WTC11 (cell line): ENCODE results near the gene STN1. TPM values are rescaled to one million over a fixed set of nuclear protein-coding genes. Genes with fewer than 3 reads are reported as not detected.
A peak's percentile ranks its signal among the peaks of the same experiment; 100 is the strongest.

Source experiments
- ATAC-seq: fragments of 200-7000 bp; cut with Tn5 transposase; 2 replicates; pipeline ENCODE4 v1.10.0; 2021; ENCODE audit warnings: mild to moderate bottlenecking, moderate library complexity
- CTCF ChIA-PET: fragments of 300-600 bp; sonication (Branson Sonifier 250); formaldehyde crosslinking; loops from one replicate; lab custom pipeline; 2021; ENCODE audit warnings: antibody characterized with exemption; lab: Charles Lee
- POLR2A ChIA-PET: fragments of 350-600 bp; sonication (Branson Sonifier 250); formaldehyde crosslinking; loops from one replicate; lab custom pipeline; 2021; ENCODE audit warnings: antibody characterized with exemption; lab: Charles Lee
- DNase-seq: peaks from one replicate; pipeline ENCODE4 v3.0.0; 2021; ENCODE audit warnings: low spot score
- H3K27ac Mint-ChIP-seq: 2 replicates; pipeline ENCODE4 v1.8.0; 2021; ENCODE audit warnings: mixed read lengths
- H3K27me3 Mint-ChIP-seq: 2 replicates; pipeline ENCODE4 v1.8.0; 2021; ENCODE audit warnings: low read depth, mild to moderate bottlenecking, moderate library complexity, mixed read lengths
- H3K36me3 Mint-ChIP-seq: 2 replicates; pipeline ENCODE4 v1.8.0; 2021; ENCODE audit warnings: mixed read lengths
- H3K4me1 Mint-ChIP-seq: 2 replicates; pipeline ENCODE4 v1.8.0; 2022; ENCODE audit warnings: mixed read lengths
- H3K4me3 Mint-ChIP-seq: 2 replicates; pipeline ENCODE4 v1.8.0; 2021; ENCODE audit warnings: mild to moderate bottlenecking, moderate library complexity, mixed read lengths
- H3K9me3 Mint-ChIP-seq: 2 replicates; pipeline ENCODE4 v1.8.0; 2021; ENCODE audit warnings: mixed read lengths
- ATF1 ChIP-seq: sonication (generic); formaldehyde crosslinking; IDR thresholded peaks from 2 replicates; pipeline ENCODE4 v1.8.1; 2023; ENCODE audit warnings: mild to moderate bottlenecking, moderate library complexity, missing genetic modification reagents
- ELF4 ChIP-seq: sonication (generic); formaldehyde crosslinking; IDR thresholded peaks from 2 replicates; pipeline ENCODE4 v1.8.1; 2022; ENCODE audit warnings: low read depth, mild to moderate bottlenecking, moderate library complexity, missing genetic modification reagents
- ESRRA ChIP-seq: sonication (generic); formaldehyde crosslinking; IDR thresholded peaks from 2 replicates; pipeline ENCODE4 v1.8.1; 2022; ENCODE audit warnings: mild to moderate bottlenecking, missing genetic modification reagents, borderline replicate concordance
- FOXP4 ChIP-seq: sonication (generic); formaldehyde crosslinking; IDR thresholded peaks from 2 replicates; pipeline ENCODE4 v1.8.0; 2022; ENCODE audit warnings: mild to moderate bottlenecking, missing genetic modification reagents
- GABPB1 ChIP-seq: sonication (generic); formaldehyde crosslinking; IDR thresholded peaks from 2 replicates; pipeline ENCODE4 v1.8.1; 2023; ENCODE audit warnings: mild to moderate bottlenecking, missing genetic modification reagents
- JUN ChIP-seq: sonication (generic); formaldehyde crosslinking; IDR thresholded peaks from 2 replicates; pipeline ENCODE4 v1.8.0; 2023; ENCODE audit warnings: mild to moderate bottlenecking, missing genetic modification reagents
- KAT7 ChIP-seq: sonication (generic); formaldehyde crosslinking; IDR thresholded peaks from 2 replicates; pipeline ENCODE4 v1.8.1; 2023; ENCODE audit warnings: missing genetic modification reagents, mild to moderate bottlenecking, borderline replicate concordance
- MYBL2 ChIP-seq: sonication (generic); formaldehyde crosslinking; IDR thresholded peaks from 2 replicates; pipeline ENCODE4 v1.8.1; 2023; ENCODE audit warnings: mild to moderate bottlenecking, moderate library complexity, missing genetic modification reagents
- NR2C2 ChIP-seq: sonication (generic); formaldehyde crosslinking; IDR thresholded peaks from 2 replicates; pipeline ENCODE4 v1.8.0; 2022; ENCODE audit warnings: mild to moderate bottlenecking, missing genetic modification reagents
- NR3C1 ChIP-seq: sonication (generic); formaldehyde crosslinking; conservative IDR thresholded peaks from 2 replicates; pipeline ENCODE4 v1.8.1; 2023; ENCODE audit warnings: low read depth, mild to moderate bottlenecking, missing genetic modification reagents
- RORB ChIP-seq: fragments of 250-450 bp; sonication (Bioruptor Pico); IDR thresholded peaks from 2 replicates; pipeline ENCODE4 v1.9.0; 2021; ENCODE audit warnings: mild to moderate bottlenecking
- SP1 ChIP-seq: sonication (generic); formaldehyde crosslinking; conservative IDR thresholded peaks from 2 replicates; pipeline ENCODE4 v1.8.1; 2022; ENCODE audit warnings: missing genetic modification reagents
- ZBTB21 ChIP-seq: sonication (generic); formaldehyde crosslinking; IDR thresholded peaks from 2 replicates; pipeline ENCODE4 v1.8.1; 2023; ENCODE audit warnings: mild to moderate bottlenecking, missing genetic modification reagents, borderline replicate concordance
- ZNF138 ChIP-seq: sonication (generic); formaldehyde crosslinking; conservative IDR thresholded peaks from 2 replicates; pipeline ENCODE4 v1.8.1; 2022; ENCODE audit warnings: mild to moderate bottlenecking, moderate library complexity, missing genetic modification reagents
- ZNF232 ChIP-seq: sonication (generic); formaldehyde crosslinking; IDR thresholded peaks from 2 replicates; pipeline ENCODE4 v1.8.0; 2022; ENCODE audit warnings: mild to moderate bottlenecking, missing genetic modification reagents
- ZNF263 ChIP-seq: sonication (generic); formaldehyde crosslinking; IDR thresholded peaks from 2 replicates; pipeline ENCODE4 v1.8.1; 2022; ENCODE audit warnings: low read depth, mild to moderate bottlenecking, moderate library complexity, missing genetic modification reagents
- ZNF423 ChIP-seq: fragments of 250-450 bp; sonication (Bioruptor Pico); IDR thresholded peaks from 2 replicates; pipeline ENCODE4 v2.1.2; 2022; ENCODE audit warnings: mild to moderate bottlenecking, moderate library complexity
- ZNF671 ChIP-seq: fragments of 250-450 bp; sonication (Bioruptor Pico); IDR thresholded peaks from 2 replicates; pipeline ENCODE4 v1.8.0; 2021; ENCODE audit warnings: mild to moderate bottlenecking
- total RNA-seq: library from RNA; stranded (reverse); gene quantifications from 3 replicates; pipeline ENCODE4 v1.2.3, GENCODE V29; 2021
- TF ChIP-seq, protein P1 (sequence below): sonication (generic); formaldehyde crosslinking; IDR thresholded peaks from 2 replicates; pipeline ENCODE4 v1.8.0; 2022; ENCODE audit warnings: mild to moderate bottlenecking, missing genetic modification reagents
- TF ChIP-seq, protein P2 (sequence below): sonication (generic); formaldehyde crosslinking; IDR thresholded peaks from 2 replicates; pipeline ENCODE4 v1.8.1; 2023; ENCODE audit warnings: mild to moderate bottlenecking, missing genetic modification reagents
- TF ChIP-seq, protein P3 (sequence below): sonication (generic); formaldehyde crosslinking; IDR thresholded peaks from 2 replicates; pipeline ENCODE4 v1.8.1; 2022; ENCODE audit warnings: mild to moderate bottlenecking, moderate library complexity, missing genetic modification reagents
- TF ChIP-seq, protein P4 (sequence below): sonication (generic); formaldehyde crosslinking; IDR thresholded peaks from 2 replicates; pipeline ENCODE4 v1.8.1; 2023; ENCODE audit warnings: mild to moderate bottlenecking, missing genetic modification reagents, borderline replicate concordance

Gene STN1
- total RNA-seq, 1 experiment from 2014 or later = 13.9 TPM

DNA sequence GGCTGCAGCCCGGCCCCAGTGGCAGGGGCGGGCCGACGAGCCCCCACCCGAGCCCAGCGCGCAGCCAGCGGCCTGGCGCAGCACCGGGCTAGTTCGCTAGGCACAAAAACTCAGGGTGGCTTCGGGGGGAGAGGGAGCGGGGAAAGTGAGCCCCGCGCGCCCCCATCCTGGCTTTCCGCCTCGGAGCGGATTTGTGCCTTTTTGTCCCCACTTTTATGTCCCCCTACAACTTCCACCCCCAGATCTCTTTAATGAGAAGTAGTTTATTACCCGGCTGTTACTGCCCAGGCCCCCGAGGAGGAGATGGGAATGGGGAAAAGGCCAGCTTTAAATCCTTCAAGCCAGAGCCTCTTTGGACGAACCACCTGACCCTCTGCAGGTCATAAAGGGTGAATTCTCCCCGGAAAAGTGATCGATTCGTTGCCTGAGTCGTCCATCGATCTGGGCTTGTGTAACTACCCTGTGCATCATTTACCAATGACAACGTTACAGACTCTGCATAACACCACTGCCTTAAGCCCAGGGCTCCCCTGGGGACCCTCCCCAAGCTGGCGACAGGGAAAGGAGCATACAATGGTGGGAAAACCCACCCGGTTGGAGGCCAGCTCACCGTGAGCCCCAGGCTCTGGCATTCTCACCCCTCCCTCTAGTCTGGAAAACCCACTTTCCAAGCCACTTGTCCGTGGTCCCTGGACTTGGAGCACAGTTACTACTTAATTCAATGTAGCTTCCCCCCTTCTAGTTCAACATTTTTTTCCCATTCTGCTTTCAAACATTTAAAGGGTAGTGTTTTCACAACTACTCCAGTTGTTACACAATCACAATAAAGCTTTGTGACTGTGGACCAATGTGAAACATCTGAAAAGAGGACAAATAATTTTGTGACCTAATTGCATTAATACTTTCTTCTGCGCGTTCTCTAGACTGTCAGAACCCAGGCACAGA, 61.9 kb downstream of the STN1 start (continued):
- no peak for TF ChIP-seq ZNF138
- TF ChIP-seq ZNF232 (CRISPR knock-in tag) = no peak
- TF ChIP-seq NR3C1 (CRISPR knock-in tag) = no peak
- TF ChIP-seq ELF4 (CRISPR knock-in tag) = no peak
- TF ChIP-seq JUN (CRISPR knock-in tag) = no peak
- TF ChIP-seq SP1 = peak; percentile 42; the same call in 1 of the 2 replicates
- TF ChIP-seq ATF1 (CRISPR knock-in tag) = no peak
- no peak for TF ChIP-seq ZNF263 (CRISPR knock-in tag)
- TF ChIP-seq, protein P1, sequence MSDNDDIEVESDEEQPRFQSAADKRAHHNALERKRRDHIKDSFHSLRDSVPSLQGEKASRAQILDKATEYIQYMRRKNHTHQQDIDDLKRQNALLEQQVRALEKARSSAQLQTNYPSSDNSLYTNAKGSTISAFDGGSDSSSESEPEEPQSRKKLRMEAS = no peak
- no peak for TF ChIP-seq ZBTB21 (CRISPR knock-in tag)
- TF ChIP-seq ZNF671 (CRISPR knock-in tag) = no peak
- TF ChIP-seq, protein P2, sequence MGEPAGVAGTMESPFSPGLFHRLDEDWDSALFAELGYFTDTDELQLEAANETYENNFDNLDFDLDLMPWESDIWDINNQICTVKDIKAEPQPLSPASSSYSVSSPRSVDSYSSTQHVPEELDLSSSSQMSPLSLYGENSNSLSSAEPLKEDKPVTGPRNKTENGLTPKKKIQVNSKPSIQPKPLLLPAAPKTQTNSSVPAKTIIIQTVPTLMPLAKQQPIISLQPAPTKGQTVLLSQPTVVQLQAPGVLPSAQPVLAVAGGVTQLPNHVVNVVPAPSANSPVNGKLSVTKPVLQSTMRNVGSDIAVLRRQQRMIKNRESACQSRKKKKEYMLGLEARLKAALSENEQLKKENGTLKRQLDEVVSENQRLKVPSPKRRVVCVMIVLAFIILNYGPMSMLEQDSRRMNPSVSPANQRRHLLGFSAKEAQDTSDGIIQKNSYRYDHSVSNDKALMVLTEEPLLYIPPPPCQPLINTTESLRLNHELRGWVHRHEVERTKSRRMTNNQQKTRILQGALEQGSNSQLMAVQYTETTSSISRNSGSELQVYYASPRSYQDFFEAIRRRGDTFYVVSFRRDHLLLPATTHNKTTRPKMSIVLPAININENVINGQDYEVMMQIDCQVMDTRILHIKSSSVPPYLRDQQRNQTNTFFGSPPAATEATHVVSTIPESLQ (CRISPR knock-in tag) = no peak
- peak; percentile 21; the same call in 1 of the 2 replicates for TF ChIP-seq GABPB1 (CRISPR knock-in tag)
- TF ChIP-seq ESRRA (CRISPR knock-in tag) = no peak

DNA sequence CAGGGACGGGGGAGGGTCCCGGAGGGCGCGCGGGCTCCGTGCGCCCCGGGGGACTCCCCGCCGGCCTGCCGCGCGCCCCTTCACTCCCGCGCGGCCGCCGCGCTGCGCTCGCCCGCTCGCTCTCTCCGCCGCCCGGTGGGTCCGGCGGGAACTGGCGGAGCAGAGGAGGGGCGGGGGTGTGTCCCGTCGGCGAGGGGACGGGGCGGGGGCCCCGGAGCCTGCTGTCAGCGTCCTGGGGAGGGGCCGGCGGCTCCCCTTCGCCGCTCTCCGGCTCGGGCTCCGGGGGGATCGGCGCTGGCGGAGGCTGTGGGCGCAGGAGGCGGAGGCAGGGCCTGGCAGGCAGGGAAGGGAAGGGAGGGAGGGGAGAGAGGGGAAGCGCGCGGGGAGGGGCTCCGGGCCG, 62.6 kb downstream of the STN1 start, which contains the start of gene SH3PXD2A:
SH3PXD2A (minus strand) TSS at position 153 of the 400 bp plus-strand sequence. CDS start 310 bp downstream, outside the sequence.
- Mint-ChIP-seq H3K4me1 (peaks cover 22% of the 10 kb centered on the region), H3K27me3 (peaks cover 43% of the 10 kb centered on the region), H3K36me3 (no peaks in the 10 kb centered on the region), H3K9me3 (no peaks in the 10 kb centered on the region), H3K27ac (no peak within 1 kb of the TSS), H3K4me3 (peak within 1 kb of the TSS; percentile 84)
- ATAC-seq = peak; percentile 22
- TF ChIP-seq ZNF423 = peak; percentile 33; the same call in 1 of the 2 replicates
- TF ChIP-seq KAT7 (CRISPR knock-in tag) = no peak
- TF ChIP-seq ESRRA (CRISPR knock-in tag) = no peak
- TF ChIP-seq FOXP4 = no peak
- TF ChIP-seq RORB = no peak
- TF ChIP-seq, protein P3, sequence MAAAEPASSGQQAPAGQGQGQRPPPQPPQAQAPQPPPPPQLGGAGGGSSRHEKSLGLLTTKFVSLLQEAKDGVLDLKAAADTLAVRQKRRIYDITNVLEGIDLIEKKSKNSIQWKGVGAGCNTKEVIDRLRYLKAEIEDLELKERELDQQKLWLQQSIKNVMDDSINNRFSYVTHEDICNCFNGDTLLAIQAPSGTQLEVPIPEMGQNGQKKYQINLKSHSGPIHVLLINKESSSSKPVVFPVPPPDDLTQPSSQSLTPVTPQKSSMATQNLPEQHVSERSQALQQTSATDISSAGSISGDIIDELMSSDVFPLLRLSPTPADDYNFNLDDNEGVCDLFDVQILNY = peak; percentile 26; the same call in 1 of the 2 replicates
- TF ChIP-seq NR2C2 = no peak
- TF ChIP-seq, protein P4, sequence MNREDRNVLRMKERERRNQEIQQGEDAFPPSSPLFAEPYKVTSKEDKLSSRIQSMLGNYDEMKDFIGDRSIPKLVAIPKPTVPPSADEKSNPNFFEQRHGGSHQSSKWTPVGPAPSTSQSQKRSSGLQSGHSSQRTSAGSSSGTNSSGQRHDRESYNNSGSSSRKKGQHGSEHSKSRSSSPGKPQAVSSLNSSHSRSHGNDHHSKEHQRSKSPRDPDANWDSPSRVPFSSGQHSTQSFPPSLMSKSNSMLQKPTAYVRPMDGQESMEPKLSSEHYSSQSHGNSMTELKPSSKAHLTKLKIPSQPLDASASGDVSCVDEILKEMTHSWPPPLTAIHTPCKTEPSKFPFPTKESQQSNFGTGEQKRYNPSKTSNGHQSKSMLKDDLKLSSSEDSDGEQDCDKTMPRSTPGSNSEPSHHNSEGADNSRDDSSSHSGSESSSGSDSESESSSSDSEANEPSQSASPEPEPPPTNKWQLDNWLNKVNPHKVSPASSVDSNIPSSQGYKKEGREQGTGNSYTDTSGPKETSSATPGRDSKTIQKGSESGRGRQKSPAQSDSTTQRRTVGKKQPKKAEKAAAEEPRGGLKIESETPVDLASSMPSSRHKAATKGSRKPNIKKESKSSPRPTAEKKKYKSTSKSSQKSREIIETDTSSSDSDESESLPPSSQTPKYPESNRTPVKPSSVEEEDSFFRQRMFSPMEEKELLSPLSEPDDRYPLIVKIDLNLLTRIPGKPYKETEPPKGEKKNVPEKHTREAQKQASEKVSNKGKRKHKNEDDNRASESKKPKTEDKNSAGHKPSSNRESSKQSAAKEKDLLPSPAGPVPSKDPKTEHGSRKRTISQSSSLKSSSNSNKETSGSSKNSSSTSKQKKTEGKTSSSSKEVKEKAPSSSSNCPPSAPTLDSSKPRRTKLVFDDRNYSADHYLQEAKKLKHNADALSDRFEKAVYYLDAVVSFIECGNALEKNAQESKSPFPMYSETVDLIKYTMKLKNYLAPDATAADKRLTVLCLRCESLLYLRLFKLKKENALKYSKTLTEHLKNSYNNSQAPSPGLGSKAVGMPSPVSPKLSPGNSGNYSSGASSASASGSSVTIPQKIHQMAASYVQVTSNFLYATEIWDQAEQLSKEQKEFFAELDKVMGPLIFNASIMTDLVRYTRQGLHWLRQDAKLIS (CRISPR knock-in tag) = no peak
- no peak for TF ChIP-seq MYBL2 (CRISPR knock-in tag)
- DNase-seq = peak; percentile 48
- ChIA-PET POLR2A (no interaction called here), CTCF (interaction anchor here (0.6 to 6.4 kb wide), 28 partner anchors 7 to 257 kb away, joined by 3 to 64 read pairs (median 5); no protein-coding TSS in a partner anchor)
